Stimulated activated effector memory CD8-positive, alpha-beta T cell treated with anti-CD3 and anti-CD28 coated beads, Interleukin-12 subunit alpha, Interleukin-12 subunit beta, amount 100 ng/mL, for 72 hours (primary cell): ENCODE data around the gene MAD1L1.

Experiments used
- ATAC-seq: fragments of 150-1000 bp; cut with Tn5 transposase; 2 replicates; pipeline ENCODE4 v1.10.0; 2021
- DNase-seq, 2 donors: peaks; one replicate each; pipeline ENCODE4 v3.0.0; 2021 to 2022; ENCODE audit warnings: low spot score in 2 of 2
- H3K27ac Mint-ChIP-seq: one replicate; pipeline ENCODE4 v1.8.0; 2022; ENCODE audit warnings: mild to moderate bottlenecking, mixed read lengths
- H3K36me3 Mint-ChIP-seq: one replicate; pipeline ENCODE4 v1.8.0; 2022; ENCODE audit warnings: mild to moderate bottlenecking, mixed read lengths
- H3K4me1 Mint-ChIP-seq: one replicate; pipeline ENCODE4 v1.8.0; 2022; ENCODE audit warnings: mixed read lengths
- H3K4me3 Mint-ChIP-seq: one replicate; pipeline ENCODE4 v1.8.0; 2022; ENCODE audit warnings: mild to moderate bottlenecking, mixed read lengths
- H3K9me3 Mint-ChIP-seq: one replicate; pipeline ENCODE4 v1.8.0; 2022; ENCODE audit warnings: mixed read lengths

MAD1L1 gene

GRCh38 chr7:2145835-2146580 lies 86.7 kb downstream of the MAD1L1 start:
- H3K9me3 Mint-ChIP-seq = no peaks in the 10 kb centered on the region
- DNase-seq (no peak), ATAC-seq (no peak)
- peaks cover 8% of the 10 kb centered on the region for H3K36me3 Mint-ChIP-seq
- no peak overlapping the region for H3K27ac Mint-ChIP-seq
- H3K4me1 Mint-ChIP-seq = peaks cover 15% of the 10 kb centered on the region
- H3K4me3 Mint-ChIP-seq = no peak overlapping the region

DNA sequence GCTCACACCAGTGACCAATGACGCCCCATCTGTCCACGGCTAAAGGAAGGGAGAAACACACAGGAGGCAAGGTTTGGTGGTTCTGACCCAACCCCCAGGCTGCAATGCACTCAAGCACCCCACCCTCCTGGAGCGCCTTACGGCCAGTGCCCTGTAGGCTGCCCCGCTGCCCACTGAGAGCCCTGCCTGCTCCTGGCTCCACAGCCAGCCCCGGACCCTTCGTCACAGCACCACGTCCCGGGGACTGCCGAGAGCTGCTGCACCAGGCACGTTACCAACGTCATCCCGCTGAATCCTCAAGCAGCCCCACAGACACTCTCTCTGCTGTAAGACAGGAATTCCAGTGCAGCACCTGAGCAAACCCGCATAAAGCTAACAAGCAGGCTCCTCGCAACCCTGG lies 87.8 kb downstream of the MAD1L1 start:
- H3K4me1 Mint-ChIP-seq = peaks cover 8% of the 10 kb centered on the region
- DNase-seq = no peak
- no peak overlapping the region for H3K27ac Mint-ChIP-seq
- no peak for ATAC-seq
- peaks cover 8% of the 10 kb centered on the region for H3K36me3 Mint-ChIP-seq
- H3K4me3 Mint-ChIP-seq = no peak overlapping the region
- H3K9me3 Mint-ChIP-seq = no peaks in the 10 kb centered on the region

DNA sequence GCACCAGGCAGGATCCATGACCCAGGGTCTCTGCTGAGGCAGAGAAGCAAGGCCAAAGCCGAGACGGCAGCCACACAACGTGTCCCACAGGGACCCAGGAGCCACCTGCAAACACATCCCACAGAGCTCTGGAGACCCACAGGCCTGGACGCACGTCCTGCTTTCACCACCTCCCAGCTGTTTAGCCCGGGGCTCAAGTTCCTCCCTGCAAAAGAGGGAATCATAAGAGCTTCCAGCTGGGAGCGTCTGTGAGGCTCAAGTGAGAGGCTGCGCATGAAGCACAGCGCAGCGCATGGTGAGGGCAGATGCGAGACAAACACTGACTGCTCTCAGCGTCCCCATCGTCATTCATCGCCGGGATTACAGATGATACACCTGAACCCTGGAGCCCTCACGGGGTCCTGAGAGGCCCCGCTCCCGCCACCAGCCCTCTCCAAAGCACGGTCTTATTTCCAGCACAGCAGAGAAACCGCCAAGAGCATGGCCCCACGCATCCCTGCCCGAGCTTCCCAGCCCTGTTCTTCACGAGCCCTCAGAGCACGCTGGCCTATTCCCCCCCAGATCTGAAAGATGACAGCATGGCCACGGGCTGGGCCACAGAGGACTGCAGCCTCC lies 88.7 kb downstream of the MAD1L1 start:
- DNase-seq (no peak), ATAC-seq (no peak)
- Mint-ChIP-seq H3K4me1 (peaks cover 8% of the 10 kb centered on the region), H3K36me3 (peaks cover 8% of the 10 kb centered on the region), H3K4me3 (no peak overlapping the region), H3K27ac (no peak overlapping the region), H3K9me3 (no peaks in the 10 kb centered on the region)

- DNase-seq (no peak), ATAC-seq (no peak)
- Mint-ChIP-seq H3K9me3 (no peaks in the 10 kb centered on the region), H3K4me1 (peaks cover 10% of the 10 kb centered on the region), H3K4me3 (no peak overlapping the region), H3K36me3 (peaks cover 8% of the 10 kb centered on the region), H3K27ac (no peak overlapping the region)
These were observed 89.3 kb downstream of the MAD1L1 start for GRCh38 chr7:2143450-2143849.

GRCh38 chr7:2142386-2142785 lies 90.4 kb downstream of the MAD1L1 start:
- DNase-seq (no peak), ATAC-seq (no peak)
- H3K4me1 Mint-ChIP-seq = peaks cover 21% of the 10 kb centered on the region
- H3K36me3 Mint-ChIP-seq = peaks cover 8% of the 10 kb centered on the region
- H3K9me3 Mint-ChIP-seq = no peaks in the 10 kb centered on the region
- no peak overlapping the region for H3K27ac Mint-ChIP-seq
- no peak overlapping the region for H3K4me3 Mint-ChIP-seq

DNA sequence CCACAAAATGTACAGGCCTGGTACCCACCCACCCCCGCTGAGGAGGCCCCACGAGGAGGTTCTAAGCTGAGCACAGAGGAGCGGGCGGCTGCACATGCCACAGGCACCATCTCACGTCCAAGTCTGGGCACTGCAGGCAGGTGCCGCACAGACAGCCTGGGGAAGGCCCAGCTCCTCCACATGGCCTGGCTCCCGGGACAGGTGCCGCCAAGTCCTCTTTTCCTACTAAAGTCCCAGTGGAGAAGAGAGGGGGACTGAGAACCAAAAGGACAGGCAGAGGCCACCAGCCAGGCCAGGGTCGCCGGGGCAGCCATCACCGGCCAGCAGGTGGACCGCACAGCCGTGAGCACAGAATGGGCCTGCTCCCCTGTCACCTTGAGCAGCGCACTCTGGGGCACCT lies 91.1 kb downstream of the MAD1L1 start:
- ATAC-seq = no peak
- no peak for DNase-seq

GRCh38 chr7:2141021-2141410 lies 91.7 kb downstream of the MAD1L1 start:
- Mint-ChIP-seq H3K27ac (no peak overlapping the region), H3K4me3 (no peak overlapping the region), H3K4me1 (peaks cover 21% of the 10 kb centered on the region), H3K36me3 (peaks cover 8% of the 10 kb centered on the region), H3K9me3 (no peaks in the 10 kb centered on the region)
- ATAC-seq (no peak), DNase-seq (no peak)

More for the DNA sequence above, 91.1 kb downstream of the MAD1L1 start:
- H3K9me3 Mint-ChIP-seq = no peaks in the 10 kb centered on the region
- H3K4me1 Mint-ChIP-seq = peaks cover 21% of the 10 kb centered on the region
- no peak overlapping the region for H3K27ac Mint-ChIP-seq
- H3K36me3 Mint-ChIP-seq = peaks cover 8% of the 10 kb centered on the region
- H3K4me3 Mint-ChIP-seq = no peak overlapping the region

DNA sequence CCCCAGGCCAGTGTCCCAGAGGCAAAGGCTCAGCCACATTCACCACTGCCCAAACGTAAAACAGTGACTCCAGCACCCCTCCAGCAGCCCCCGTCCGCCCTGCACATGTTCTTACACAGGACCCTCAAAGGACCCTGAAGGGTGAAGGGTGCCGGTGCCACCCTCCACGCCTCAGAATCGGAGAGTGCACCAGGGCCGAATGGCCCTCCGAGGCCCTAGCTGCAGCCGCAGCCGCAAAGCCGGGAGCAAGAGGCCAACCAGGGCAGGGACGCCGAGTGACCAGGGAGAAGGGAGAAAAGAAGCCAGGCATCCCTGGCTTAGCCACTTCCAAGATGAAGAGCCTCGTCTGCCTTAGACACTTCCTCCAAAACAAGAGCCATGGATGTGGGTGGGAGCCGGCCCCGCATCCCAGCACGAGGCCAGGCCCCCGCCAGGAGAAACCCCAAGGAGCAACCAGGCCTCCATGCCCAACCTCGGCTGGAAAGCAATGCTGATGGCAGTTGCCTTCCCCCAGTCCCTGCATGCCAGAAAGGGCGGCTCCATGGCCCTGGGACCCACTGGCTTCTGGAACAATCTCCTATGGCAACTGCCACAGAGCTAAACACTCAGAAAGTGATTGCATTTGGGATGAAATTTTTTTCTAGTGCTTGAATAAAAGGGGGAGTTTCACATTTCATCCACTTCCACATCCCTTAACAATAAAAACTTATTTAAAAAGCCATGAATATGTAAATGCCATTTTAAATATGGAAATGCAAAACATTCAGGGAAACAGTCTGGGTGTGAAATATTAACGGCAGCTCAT lies 92.3 kb downstream of the MAD1L1 start:
- Mint-ChIP-seq H3K4me1 (peaks cover 21% of the 10 kb centered on the region), H3K36me3 (peaks cover 7% of the 10 kb centered on the region), H3K4me3 (no peak overlapping the region), H3K27ac (no peak overlapping the region), H3K9me3 (no peaks in the 10 kb centered on the region)
- DNase-seq (no peak), ATAC-seq (no peak)

- no peaks in the 10 kb centered on the region for H3K36me3 Mint-ChIP-seq
- DNase-seq = no peak
- peaks cover 21% of the 10 kb centered on the region for H3K4me1 Mint-ChIP-seq
- no peak for ATAC-seq
- no peak overlapping the region for H3K4me3 Mint-ChIP-seq
- H3K27ac Mint-ChIP-seq = no peak overlapping the region
- H3K9me3 Mint-ChIP-seq = no peaks in the 10 kb centered on the region
These were observed 93.6 kb downstream of the MAD1L1 start for GRCh38 chr7:2139004-2139699.

DNA sequence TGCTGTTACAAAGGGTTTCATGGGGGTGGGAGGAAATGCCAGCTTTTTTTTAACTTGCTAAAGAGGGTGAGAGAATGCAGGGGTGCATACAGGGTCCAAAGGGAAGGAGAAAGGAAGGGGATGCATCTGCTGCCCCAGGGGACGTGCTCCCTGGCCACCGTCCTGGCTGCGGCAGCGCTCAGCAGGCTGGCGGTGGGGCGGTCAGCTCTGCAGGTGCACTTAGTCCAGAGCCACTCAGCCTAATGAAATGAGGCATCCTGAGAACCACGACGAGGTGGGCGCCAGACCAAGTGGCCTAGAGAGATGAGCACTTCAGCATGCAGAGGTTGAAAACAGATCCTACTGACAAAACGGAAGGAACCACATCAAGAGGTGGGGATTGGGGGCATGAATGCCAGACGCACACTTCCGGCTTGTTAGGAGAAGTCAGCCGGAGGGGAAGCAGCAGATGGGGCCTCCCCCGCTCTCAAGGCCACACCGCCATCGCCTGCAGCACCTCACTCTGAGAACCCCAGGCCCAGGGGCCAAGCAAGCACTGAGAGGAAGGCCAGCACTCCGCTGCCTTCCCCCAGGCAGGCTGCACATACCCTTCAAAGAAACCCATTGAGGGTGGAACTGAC lies 94.5 kb downstream of the MAD1L1 start:
- H3K27ac Mint-ChIP-seq = peak overlapping the region; percentile 76
- peak; percentile 51 for ATAC-seq
- H3K4me3 Mint-ChIP-seq = peak overlapping the region; percentile 29
- no peak for DNase-seq
- H3K4me1 Mint-ChIP-seq = peaks cover 21% of the 10 kb centered on the region
- no peaks in the 10 kb centered on the region for H3K9me3 Mint-ChIP-seq
- H3K36me3 Mint-ChIP-seq = no peaks in the 10 kb centered on the region

- Mint-ChIP-seq H3K4me1 (peaks cover 19% of the 10 kb centered on the region), H3K36me3 (no peaks in the 10 kb centered on the region), H3K27ac (peak overlapping the region; percentile 5), H3K4me3 (no peak overlapping the region), H3K9me3 (no peaks in the 10 kb centered on the region)
- DNase-seq (no peak), ATAC-seq (no peak)
These were observed 98.0 kb downstream of the MAD1L1 start for GRCh38 chr7:2134740-2135139.

DNA sequence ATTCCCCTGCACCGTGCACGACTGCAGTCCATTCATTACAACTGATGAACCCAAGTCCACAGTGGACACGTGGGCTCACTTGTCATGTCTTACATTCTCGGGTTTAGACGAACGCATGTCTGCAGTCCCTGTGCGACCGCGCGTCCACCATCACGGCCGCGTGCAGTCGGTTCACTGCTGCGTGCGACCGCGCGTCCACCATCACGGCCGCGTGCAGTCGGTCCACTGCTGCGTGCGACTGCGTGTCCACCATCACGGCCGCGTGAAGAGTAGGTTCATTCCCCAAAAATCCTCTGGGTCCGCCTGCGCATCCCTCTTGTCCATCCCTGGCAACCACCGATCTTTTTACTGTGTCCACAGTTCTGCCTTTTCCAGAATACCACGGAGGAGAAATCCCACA lies 100.5 kb downstream of the MAD1L1 start:
- ATAC-seq = no peak
- H3K27ac Mint-ChIP-seq = no peak overlapping the region

DNA sequence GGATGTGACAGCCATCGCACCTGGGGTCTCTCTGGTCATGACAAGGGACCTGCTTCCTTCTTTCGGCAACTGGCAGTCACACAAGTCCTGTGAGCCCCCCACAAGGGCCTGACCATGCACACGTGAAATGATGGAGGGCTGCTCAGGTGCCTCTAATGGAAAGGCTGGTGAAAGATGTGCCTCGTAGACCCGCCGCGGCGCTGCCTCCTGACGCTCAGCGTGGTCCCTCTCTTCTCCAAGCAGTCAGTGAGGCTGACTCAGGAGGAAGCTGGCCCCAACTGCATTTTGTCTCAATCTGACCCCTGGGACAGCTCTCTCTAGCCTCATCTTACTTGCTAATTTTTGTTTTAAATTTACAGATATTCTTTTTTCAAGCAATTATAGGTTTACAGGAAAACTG lies 100.9 kb downstream of the MAD1L1 start:
- Mint-ChIP-seq H3K36me3 (no peaks in the 10 kb centered on the region), H3K4me1 (peaks cover 11% of the 10 kb centered on the region), H3K9me3 (no peaks in the 10 kb centered on the region), H3K4me3 (no peak overlapping the region), H3K27ac (no peak overlapping the region)
- ATAC-seq = no peak
- DNase-seq = no peak

More for the DNA sequence above, 100.5 kb downstream of the MAD1L1 start:
- Mint-ChIP-seq H3K4me3 (no peak overlapping the region), H3K9me3 (no peaks in the 10 kb centered on the region), H3K4me1 (peaks cover 9% of the 10 kb centered on the region), H3K36me3 (no peaks in the 10 kb centered on the region)
- no peak for DNase-seq

GRCh38 chr7:2131341-2131740 lies 101.4 kb downstream of the MAD1L1 start:
- peaks cover 11% of the 10 kb centered on the region for H3K4me1 Mint-ChIP-seq
- H3K27ac Mint-ChIP-seq = no peak overlapping the region
- DNase-seq = no peak
- no peak for ATAC-seq
- H3K9me3 Mint-ChIP-seq = no peaks in the 10 kb centered on the region
- H3K36me3 Mint-ChIP-seq = no peaks in the 10 kb centered on the region
- H3K4me3 Mint-ChIP-seq = no peak overlapping the region

- Mint-ChIP-seq H3K4me3 (no peak overlapping the region), H3K36me3 (no peaks in the 10 kb centered on the region), H3K9me3 (no peaks in the 10 kb centered on the region), H3K27ac (no peak overlapping the region), H3K4me1 (peaks cover 11% of the 10 kb centered on the region)
- no peak for DNase-seq
- no peak for ATAC-seq
These were observed 102.7 kb downstream of the MAD1L1 start for GRCh38 chr7:2130096-2130375.
